GM21360 (cell line): ENCODE results near the gene CHI3L1.

ENCODE experiments used
- ATAC-seq: cut with Tn5 transposase; IDR thresholded peaks from one replicate; pipeline ENCODE4 v1.9.1; 2021; ENCODE audit warnings: mild to moderate bottlenecking, moderate library complexity; ENCODE audit not compliant: unreplicated experiment

CHI3L1 gene

GRCh38 chr1:203169770-203170520 lies 16.6 kb downstream of the CHI3L1 start:
- ATAC-seq: no peak

GRCh38 chr1:203168991-203169390 lies 17.5 kb downstream of the CHI3L1 start:
- no peak for ATAC-seq

DNA sequence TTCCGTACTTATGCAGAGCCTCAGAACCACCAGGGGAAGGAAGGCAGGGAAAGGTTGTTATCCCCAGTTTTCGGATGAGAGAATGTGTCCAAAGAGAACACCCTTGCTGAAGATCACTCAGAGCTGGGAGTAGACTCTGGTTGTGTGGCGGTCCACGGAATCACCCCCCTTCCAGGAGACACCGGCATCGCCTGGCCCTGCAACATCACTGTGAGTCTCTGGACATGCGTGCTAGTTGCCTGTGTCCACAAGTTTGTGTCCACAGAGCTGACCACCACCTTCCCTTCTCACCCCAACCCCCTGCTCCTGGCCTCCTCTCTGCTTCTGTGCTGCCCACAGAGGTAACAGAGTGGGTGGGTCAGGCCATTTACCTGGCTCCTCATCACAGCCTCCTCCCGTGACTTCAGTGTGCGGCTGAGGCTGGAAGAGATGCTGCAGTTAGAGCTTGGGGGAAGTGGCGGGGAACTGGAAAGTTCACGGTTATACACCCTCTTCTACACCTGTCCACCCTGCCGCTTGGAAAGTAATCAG lies 18.2 kb downstream of the CHI3L1 start:
- ATAC-seq: no peak

DNA sequence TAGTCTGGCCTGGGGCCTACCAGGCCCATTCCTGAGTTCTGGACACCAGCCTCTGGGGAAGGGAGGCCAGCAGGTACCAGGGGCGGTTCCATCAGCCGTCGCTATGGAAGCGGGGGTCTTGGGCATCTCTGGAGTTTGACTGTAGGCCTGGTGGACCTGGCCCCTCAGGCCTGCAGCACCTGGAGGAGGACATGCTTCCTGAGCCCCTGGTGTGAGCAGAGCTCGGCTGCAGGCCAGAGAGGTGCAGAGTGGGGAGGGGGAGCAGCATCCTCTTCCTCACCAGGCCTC lies 18.6 kb downstream of the CHI3L1 start:
- ATAC-seq: no peak

DNA sequence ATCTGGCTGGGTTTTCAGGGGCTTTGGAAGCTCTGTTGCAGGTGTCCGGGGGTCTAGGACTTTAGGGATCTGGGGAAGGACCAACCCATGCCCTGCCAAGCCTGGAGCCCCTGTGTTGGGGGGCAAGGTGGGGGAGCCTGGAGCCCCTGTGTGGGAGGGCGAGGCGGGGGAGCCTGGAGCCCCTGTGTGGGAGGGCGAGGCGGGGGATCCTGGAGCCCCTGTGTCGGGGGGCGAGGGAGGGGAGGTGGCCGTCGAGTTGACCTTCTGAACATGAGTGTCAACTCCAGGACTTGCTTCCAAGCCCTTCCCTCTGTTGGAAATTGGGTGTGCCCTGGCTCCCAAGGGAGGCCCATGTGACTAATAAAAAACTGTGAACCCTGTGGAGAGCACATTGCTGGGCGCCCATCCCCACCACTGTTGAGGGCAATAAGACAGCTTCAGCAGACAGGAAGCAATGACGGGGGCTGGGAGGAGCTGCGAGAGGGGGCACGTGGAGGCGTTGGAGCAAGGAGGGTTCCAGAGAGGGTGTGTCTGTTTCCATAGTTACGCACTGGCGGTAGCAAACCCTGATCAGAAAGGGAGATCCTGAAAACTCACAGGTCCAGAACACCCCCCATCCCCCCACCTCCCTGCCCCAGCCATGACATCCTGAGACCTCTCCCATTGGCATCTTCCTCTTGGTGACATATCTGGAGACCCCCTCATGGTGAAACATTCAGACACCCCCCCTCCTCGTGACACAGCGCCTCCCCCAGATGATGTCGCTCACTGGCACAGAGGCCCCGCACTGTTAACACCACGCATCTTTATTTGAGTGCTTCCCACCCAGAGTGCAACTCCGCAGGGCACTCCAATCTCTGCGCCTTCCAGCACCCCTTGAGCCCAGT lies 19.2 kb downstream of the CHI3L1 start:
- ATAC-seq: no peak

DNA sequence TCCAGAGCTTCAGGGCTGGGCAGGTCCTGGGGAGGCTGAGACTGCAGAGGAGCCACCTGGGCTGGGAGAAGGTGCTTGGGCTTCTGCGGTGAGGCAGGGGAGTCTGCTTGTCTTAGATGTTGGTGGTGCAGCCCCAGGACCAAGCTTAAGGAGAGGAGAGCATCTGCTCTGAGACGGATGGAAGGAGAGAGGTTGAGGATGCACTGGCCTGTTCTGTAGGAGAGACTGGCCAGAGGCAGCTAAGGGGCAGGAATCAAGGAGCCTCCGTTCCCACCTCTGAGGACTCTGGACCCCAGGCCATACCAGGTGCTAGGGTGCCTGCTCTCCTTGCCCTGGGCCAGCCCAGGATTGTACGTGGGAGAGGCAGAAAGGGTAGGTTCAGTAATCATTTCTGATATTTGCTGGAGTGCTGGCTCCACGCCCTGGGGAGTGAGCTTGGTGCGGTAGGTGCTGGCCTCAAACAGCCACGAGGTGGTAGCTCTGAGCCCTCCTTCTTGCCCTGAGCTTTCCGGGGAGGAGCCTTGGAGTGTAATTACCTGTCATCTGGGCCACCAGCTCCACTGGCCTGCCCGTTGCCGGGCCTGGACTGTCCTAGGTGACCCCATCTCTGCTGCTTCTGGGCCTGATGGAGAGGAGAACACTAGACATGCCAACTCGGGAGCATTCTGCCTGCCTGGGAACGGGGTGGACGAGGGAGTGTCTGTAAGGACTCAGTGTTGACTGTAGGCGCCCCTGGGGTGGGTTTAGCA lies 20.1 kb downstream of the CHI3L1 start:
- no peak for ATAC-seq

- ATAC-seq: no peak
Measured at GRCh38 chr1:203165800-203166161, 20.7 kb downstream of the CHI3L1 start.

DNA sequence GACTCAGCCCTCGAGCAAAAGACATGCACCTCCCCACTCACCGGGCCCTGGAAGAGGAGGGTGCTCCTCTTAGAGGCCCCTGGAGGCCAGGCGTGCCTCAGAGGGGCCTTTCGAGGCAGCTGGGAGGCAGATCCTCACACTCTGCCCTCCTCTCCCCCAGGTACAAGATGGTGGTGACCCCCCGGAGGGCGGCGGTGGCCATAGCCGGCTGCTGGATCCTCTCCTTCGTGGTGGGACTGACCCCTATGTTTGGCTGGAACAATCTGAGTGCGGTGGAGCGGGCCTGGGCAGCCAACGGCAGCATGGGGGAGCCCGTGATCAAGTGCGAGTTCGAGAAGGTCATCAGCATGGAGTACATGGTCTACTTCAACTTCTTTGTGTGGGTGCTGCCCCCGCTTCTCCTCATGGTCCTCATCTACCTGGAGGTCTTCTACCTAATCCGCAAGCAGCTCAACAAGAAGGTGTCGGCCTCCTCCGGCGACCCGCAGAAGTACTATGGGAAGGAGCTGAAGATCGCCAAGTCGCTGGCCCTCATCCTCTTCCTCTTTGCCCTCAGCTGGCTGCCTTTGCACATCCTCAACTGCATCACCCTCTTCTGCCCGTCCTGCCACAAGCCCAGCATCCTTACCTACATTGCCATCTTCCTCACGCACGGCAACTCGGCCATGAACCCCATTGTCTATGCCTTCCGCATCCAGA lies 21.3 kb downstream of the CHI3L1 start:
- ATAC-seq: no peak

GRCh38 chr1:203163891-203164635 lies 22.4 kb downstream of the CHI3L1 start:
- no peak for ATAC-seq

DNA sequence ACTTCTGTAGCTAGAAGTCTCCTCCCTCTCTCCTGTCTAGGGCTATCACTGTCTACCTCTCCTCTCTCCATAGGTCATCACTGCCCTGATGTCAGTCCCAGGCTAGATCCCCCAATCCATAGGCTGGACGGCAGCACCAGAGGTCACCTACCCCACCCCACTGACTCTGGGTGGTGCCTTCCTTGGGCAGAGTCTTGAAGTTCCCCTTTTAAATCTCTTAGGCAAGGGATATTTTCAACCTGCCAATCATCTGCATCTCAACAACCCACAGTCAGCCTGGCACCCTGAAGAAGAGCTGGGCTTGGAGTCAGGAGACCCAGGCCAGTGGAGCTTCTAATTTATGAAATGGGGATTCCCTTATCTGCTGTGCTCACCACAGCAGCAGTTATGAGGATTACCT lies 24.1 kb downstream of the CHI3L1 start:
- no peak for ATAC-seq

DNA sequence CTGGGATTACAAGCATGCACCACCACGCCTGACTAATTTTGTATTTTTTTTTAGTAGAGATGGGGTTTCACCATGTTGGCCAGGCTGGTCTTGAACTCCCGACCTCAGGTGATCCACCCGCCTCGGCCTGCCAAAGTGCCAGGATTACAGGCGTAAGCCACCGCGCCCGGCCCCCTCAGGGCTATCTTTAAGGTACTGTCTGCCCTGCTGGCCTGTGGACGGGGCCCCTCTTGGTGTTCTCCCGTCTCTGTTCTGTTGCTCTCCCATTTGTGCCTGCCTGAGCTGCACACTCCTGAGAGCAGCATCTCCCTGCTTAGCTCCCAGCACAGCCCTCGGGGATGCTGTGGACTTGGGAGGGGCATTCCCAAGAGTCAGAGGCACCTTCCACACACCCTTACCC lies 24.8 kb downstream of the CHI3L1 start:
- no peak for ATAC-seq

- no peak for ATAC-seq
Measured at GRCh38 chr1:203161175-203161574, 25.3 kb downstream of the CHI3L1 start.

GRCh38 chr1:203159844-203160243 lies 26.7 kb downstream of the CHI3L1 start:
- no peak for ATAC-seq

DNA sequence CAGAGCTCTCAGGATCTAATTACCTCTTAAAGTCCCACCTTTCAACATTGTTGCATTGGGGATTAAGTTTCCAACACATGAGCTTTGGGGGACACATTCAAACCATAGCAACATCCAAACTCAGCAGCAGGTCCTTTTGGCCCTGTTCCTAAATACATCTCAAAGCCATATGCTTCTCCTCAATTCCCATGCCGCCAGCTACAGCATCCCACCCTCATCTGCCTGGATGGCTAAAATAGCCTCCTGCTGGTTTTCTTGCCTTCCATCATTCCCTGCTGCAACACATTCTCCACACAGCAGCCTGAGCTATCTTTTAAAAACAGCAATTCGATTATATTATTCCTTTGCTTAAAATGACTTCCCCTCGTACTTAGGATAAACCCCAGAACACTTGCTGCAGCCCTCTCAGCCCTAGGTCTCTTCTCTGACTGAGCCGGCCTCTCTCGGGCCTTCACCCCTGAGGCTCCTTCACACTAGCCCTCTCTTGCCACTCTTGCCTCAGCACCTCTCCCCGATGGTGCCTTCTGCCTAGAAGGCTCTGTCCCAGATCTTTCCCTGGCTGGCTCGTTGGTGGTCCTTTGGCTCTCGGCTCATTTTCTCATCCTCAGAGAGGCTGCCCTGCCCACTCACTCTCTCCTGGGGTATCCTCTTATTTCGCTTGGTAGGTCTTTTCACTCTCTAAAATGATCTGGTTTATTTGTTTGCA lies 27.4 kb downstream of the CHI3L1 start:
- no peak for ATAC-seq

DNA sequence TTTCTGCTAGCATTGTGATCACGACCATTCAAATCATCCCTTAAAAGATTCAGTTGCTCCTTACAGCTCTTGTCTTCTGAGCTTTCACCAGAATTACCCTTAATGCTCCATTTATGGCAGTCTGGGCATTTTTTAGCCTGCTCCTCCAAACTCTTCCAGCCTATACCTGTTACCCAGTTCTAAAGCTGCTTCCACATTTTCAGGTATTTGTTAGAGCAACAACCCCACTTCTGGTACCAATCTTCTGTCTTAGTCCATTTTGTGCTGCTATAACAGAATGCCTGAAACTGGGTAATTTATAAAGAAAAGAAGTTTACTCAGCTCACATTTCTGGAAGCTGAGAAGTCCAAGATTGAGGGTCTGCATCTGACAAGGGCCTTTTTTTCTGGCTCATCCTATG lies 28.1 kb downstream of the CHI3L1 start:
- ATAC-seq: no peak

DNA sequence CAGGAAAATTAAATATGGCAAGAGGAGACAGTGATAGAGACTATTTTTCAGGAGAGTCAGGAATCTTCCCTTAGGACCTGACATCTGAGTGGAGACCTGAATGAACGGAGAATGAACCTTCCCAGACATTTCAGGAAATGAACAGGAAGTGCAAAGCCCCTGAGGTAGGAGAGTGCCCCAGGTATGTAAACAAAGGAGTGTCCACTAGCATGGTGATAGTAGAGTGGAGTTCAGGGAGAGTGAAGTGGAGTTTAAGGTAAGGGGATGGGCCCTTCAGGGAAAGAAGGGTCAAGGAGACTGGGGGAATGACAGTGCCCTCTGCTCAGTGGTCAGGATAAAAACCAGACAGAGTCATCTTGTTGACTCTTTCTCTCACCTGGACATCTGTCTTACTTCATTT lies 30.2 kb downstream of the CHI3L1 start:
- no peak for ATAC-seq

DNA sequence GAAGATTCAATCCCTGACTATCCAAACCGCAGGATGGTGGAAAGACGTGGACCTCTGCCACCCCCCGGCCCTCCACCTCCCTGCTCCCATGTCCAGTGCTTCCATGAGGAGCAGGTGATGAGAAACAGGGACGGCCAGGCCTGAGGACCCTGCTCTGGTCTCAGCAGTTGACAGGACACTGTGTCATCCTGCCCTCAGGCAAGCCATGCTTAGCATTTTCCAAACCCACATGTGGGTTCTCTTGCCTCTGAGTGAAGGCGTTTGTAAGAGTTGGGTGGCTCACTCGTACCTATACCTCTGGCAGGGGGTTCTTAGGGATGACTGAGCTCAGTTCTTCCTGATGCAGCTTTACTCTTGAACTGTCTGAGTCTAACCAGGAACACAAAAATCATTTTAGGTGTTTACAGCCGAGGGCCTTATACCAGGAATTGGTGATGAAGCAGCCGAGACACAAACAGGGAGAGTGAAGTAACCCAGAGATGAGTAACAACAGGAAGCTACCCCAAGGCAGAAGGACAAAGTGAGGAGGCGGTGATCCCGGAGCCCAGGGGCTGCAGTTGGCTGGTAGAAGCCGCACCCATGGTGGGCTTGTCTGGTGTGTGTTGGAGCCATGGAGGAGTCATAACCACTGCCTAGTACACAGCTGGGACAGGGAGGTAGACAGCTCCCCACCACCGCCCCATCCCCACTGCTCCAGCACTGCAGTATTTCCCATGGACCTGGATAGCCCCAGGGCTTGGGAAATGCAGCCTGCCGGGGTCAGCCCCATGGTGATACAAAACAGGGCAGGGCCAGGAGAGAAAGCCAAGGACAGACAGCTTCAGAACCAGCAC lies 32.3 kb downstream of the CHI3L1 start:
- no peak for ATAC-seq

DNA sequence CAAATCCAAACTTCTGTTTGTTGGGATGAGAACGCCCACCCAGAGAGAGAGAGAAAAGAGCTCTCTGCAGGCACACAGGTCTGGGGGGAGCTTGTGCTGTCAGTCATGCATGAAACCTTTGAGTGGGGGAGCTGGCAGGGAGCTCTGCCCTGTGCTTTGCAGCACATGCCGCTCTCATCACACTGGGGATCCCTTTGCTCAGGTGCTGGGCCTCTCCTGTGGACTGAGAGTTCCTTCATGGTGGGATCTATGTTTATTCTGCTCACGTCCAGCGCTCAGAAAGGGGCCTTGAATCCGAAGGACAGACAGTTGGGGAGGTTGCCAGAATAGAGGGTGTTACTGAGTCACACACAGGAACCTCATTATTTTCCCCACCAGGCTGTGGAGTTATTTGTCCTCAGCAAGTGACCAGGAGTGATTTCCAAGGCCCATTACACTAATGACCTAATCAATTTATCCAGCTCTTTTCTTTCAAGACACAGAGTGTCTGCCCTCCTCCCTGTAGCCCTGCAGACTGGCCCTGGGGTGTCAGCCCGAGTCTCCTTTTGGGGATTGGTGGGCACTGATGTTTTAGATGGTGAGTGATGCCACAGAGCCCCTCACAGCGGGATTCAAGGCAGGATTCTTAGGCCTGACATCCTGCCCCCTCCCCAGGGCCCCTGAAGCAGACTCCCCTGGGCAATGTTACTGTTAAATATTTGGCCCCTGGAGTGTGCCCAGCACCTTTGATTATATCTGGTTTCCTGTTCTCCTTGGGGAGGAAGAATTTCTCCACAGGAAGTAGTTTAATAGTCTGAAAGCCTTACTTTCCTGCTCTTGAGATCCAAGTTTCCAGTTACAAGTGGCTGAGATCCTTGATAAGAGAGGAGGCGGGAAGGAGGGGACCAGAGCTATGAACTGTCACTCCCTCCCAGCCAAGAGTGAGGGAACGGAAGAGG lies 33.2 kb downstream of the CHI3L1 start:
- ATAC-seq: no peak
